Measurements from ENCODE around the gene GANAB. TPM values are rescaled to one million over a fixed set of nuclear protein-coding genes. Genes with fewer than 3 reads are reported as not detected.

GANAB gene
- total RNA-seq, 2 experiments from 2014 or later, result 208 to 218 TPM

- ATAC-seq (no peak), DNase-seq (no peak)
- peaks cover 29% of the 10 kb centered on the region for H3K36me3 Mint-ChIP-seq (ENCODE audit: low read depth)
- H3K27me3 Mint-ChIP-seq, result no peaks in the 10 kb centered on the region
- H3K4me1 Mint-ChIP-seq, result peaks cover 8% of the 10 kb centered on the region
- no peak overlapping the region for H3K27ac Mint-ChIP-seq
- H3K9me3 Mint-ChIP-seq (ENCODE audit: low read depth), result no peaks in the 10 kb centered on the region
- ChIA-PET POLR2A (no interaction called here), CTCF (interaction anchor here (0.8 to 1.5 kb wide), 2 partner anchors 10 to 12 kb away, joined by 4 read pairs; partner anchors contain the start of gene TUT1)
- intact Hi-C loops (cut with DNase I, micrococcal nuclease), result no loop called here
- H3K4me3 Mint-ChIP-seq, result no peak overlapping the region
Measured at GRCh38 chr11:62579252-62579651, 67.2 kb downstream of the GANAB start.

GRCh38 chr11:62578541-62578940 lies 67.9 kb downstream of the GANAB start:
- Mint-ChIP-seq H3K4me1 (peaks cover 8% of the 10 kb centered on the region), H3K4me3 (no peak overlapping the region), H3K36me3 (ENCODE audit: low read depth) (peaks cover 32% of the 10 kb centered on the region), H3K27ac (no peak overlapping the region), H3K27me3 (no peaks in the 10 kb centered on the region), H3K9me3 (ENCODE audit: low read depth) (no peaks in the 10 kb centered on the region)
- DNase-seq (no peak), ATAC-seq (no peak)
- intact Hi-C loops (cut with DNase I, micrococcal nuclease), result no loop called here
- CTCF ChIA-PET, result interaction anchor here (0.8 to 1.5 kb wide), 2 partner anchors 11 to 13 kb away, joined by 4 read pairs; partner anchors contain the start of gene TUT1
- POLR2A ChIA-PET, result interaction anchor here (0.6 to 1.2 kb wide), 2 partner anchors 23 to 277 kb away, joined by 3 to 5 read pairs; partner anchors contain the start of gene MTA2

- Mint-ChIP-seq H3K36me3 (ENCODE audit: low read depth) (peaks cover 43% of the 10 kb centered on the region), H3K4me1 (peaks cover 16% of the 10 kb centered on the region), H3K27me3 (no peaks in the 10 kb centered on the region), H3K27ac (peak overlapping the region; percentile 52), H3K9me3 (ENCODE audit: low read depth) (no peaks in the 10 kb centered on the region), H3K4me3 (no peak overlapping the region)
- ATAC-seq, result no peak
- ChIA-PET CTCF (no interaction called here), POLR2A (no interaction called here)
- DNase-seq, result no peak
- intact Hi-C loops (cut with DNase I, micrococcal nuclease), result no loop called here
Measured at GRCh38 chr11:62577046-62577714, 69.2 kb downstream of the GANAB start.

- intact Hi-C loops (cut with DNase I, micrococcal nuclease), result no loop called here
- ChIA-PET CTCF (interaction anchor here (0.9 to 4.7 kb wide), 2 partner anchors 33 to 125 kb away, joined by 3 to 24 read pairs; no protein-coding TSS in a partner anchor), POLR2A (interaction anchor here (0.5 kb wide), 1 partner anchor 14 kb away, joined by 3 read pairs; no protein-coding TSS in a partner anchor)
Measured at GRCh38 chr11:62575837-62576236, 70.6 kb downstream of the GANAB start.

GRCh38 chr11:62575156-62575555 lies 71.3 kb downstream of the GANAB start:
- intact Hi-C loops (cut with DNase I, micrococcal nuclease), result no loop called here
- H3K36me3 Mint-ChIP-seq (ENCODE audit: low read depth), result peaks cover 53% of the 10 kb centered on the region
- DNase-seq, result peak; percentile 17

More at GRCh38 chr11:62575837-62576236, 70.6 kb downstream of the GANAB start:
- no peaks in the 10 kb centered on the region for H3K27me3 Mint-ChIP-seq
- DNase-seq (no peak), ATAC-seq (no peak)
- no peaks in the 10 kb centered on the region for H3K9me3 Mint-ChIP-seq (ENCODE audit: low read depth)
- H3K27ac Mint-ChIP-seq, result no peak overlapping the region
- peaks cover 30% of the 10 kb centered on the region for H3K4me1 Mint-ChIP-seq
- peak overlapping the region; percentile 4 for H3K4me3 Mint-ChIP-seq
- H3K36me3 Mint-ChIP-seq (ENCODE audit: low read depth), result peaks cover 50% of the 10 kb centered on the region

More at GRCh38 chr11:62575156-62575555, 71.3 kb downstream of the GANAB start:
- POLR2A ChIA-PET, result interaction anchor here (0.8 to 1.9 kb wide), 2 partner anchors 17 to 150 kb away, joined by 3 to 59 read pairs; partner anchors contain the start of gene TUT1
- H3K4me3 Mint-ChIP-seq, result peak overlapping the region; percentile 93
- H3K4me1 Mint-ChIP-seq, result peaks cover 35% of the 10 kb centered on the region
- no peak for ATAC-seq
- CTCF ChIA-PET, result interaction anchor here (0.9 to 4.7 kb wide), 4 partner anchors 13 to 126 kb away, joined by 3 to 24 read pairs (median 6); partner anchors contain the start of genes C11orf98 and CSKMT
- H3K9me3 Mint-ChIP-seq (ENCODE audit: low read depth), result no peaks in the 10 kb centered on the region
- H3K27ac Mint-ChIP-seq, result peak overlapping the region; percentile 97
- no peaks in the 10 kb centered on the region for H3K27me3 Mint-ChIP-seq

Other genes with a start within 250 kb of the GANAB start
- not detected for gene SCGB1A1, start 227.6 kb downstream of the GANAB start, total RNA-seq
- gene AHNAK, start 99.8 kb downstream of the GANAB start, total RNA-seq, result 10 to 100 TPM; 47.3 to 54.7 TPM
- 1,000 to 10,000 TPM; 1,986 to 2,351 TPM for gene EEF1G, start 72.7 kb downstream of the GANAB start, total RNA-seq
- gene TUT1, start 55.1 kb downstream of the GANAB start, total RNA-seq, result 10 to 100 TPM; 32.5 to 36.0 TPM
- gene MTA2, start 44.7 kb downstream of the GANAB start, total RNA-seq, result 100 to 1,000 TPM; 159 to 179 TPM
- gene EML3, start 33.8 kb downstream of the GANAB start, total RNA-seq, result 100 to 1,000 TPM; 101 to 112 TPM
- gene ROM1, start 33.4 kb downstream of the GANAB start, total RNA-seq, result 1 to 10 TPM; 1.5 to 1.9 TPM
- gene B3GAT3, start 24.6 kb downstream of the GANAB start, total RNA-seq, result 10 to 100 TPM; 48.7 to 57.5 TPM
- 10 to 100 TPM; 26.0 to 29.9 TPM for gene INTS5, start 6.7 kb upstream of the GANAB start, total RNA-seq
- 100 to 1,000 TPM; 108 to 135 TPM for gene C11orf98, start 18.6 kb upstream of the GANAB start, total RNA-seq
- gene CSKMT, start 18.7 kb upstream of the GANAB start, total RNA-seq, result 10 to 100 TPM; 12.6 to 31.3 TPM
- gene UQCC3, start 25.1 kb upstream of the GANAB start, total RNA-seq, result 1 to 10 TPM; 4.1 to 6.4 TPM
- gene LBHD1, start 25.7 kb upstream of the GANAB start, total RNA-seq, result 10 to 100 TPM; 11.9 to 15.5 TPM
- gene UBXN1, start 32.5 kb upstream of the GANAB start, total RNA-seq, result 100 to 1,000 TPM in 1 of 2 experiments, 10 to 100 TPM in 1; 95.6 to 119 TPM
- under 1 TPM in 1 of 2 experiments, not detected in 1; 0.16 TPM for gene LRRN4CL, start 42.9 kb upstream of the GANAB start, total RNA-seq
- 10 to 100 TPM; 16.7 to 28.0 TPM for gene BSCL2, start 60.8 kb upstream of the GANAB start, total RNA-seq
- gene GNG3, start 61.1 kb upstream of the GANAB start, total RNA-seq, result not detected
- 10 to 100 TPM; 48.7 to 59.6 TPM for gene HNRNPUL2, start 80.8 kb upstream of the GANAB start, total RNA-seq
- 10 to 100 TPM; 40.8 to 54.1 TPM for gene TTC9C, start 81.9 kb upstream of the GANAB start, total RNA-seq
- 10 to 100 TPM in 1 of 2 experiments, 1 to 10 TPM in 1; 6.0 to 10.2 TPM for gene ZBTB3, start 107.5 kb upstream of the GANAB start, total RNA-seq
- gene POLR2G, start 115.0 kb upstream of the GANAB start, total RNA-seq, result 100 to 1,000 TPM in 1 of 2 experiments, 10 to 100 TPM in 1; 87.1 to 125 TPM
- 10 to 100 TPM; 10.2 to 12.6 TPM for gene TAF6L, start 124.8 kb upstream of the GANAB start, total RNA-seq
- gene TMEM179B, start 140.8 kb upstream of the GANAB start, total RNA-seq, result 10 to 100 TPM; 19.5 to 35.9 TPM
- gene TMEM223, start 145.4 kb upstream of the GANAB start, total RNA-seq, result 10 to 100 TPM; 11.1 to 12.6 TPM
- gene NXF1, start 158.8 kb upstream of the GANAB start, total RNA-seq, result 10 to 100 TPM; 89.5 to 97.6 TPM
- gene STX5, start 185.4 kb upstream of the GANAB start, total RNA-seq, result 10 to 100 TPM; 19.3 to 21.8 TPM
- gene TEX54, start 186.2 kb upstream of the GANAB start, total RNA-seq, result under 1 TPM in 1 of 2 experiments, not detected in 1; 0.42 TPM
- 10 to 100 TPM; 83.1 to 93.1 TPM for gene WDR74, start 193.0 kb upstream of the GANAB start, total RNA-seq
- gene SLC3A2, start 234.3 kb upstream of the GANAB start, total RNA-seq, result 100 to 1,000 TPM; 401 to 402 TPM

Measured in activated CD4-positive, alpha-beta T cell treated with anti-CD3 and anti-CD28 coated beads for 36 hours (primary cell).